Measurements from ENCODE around the gene P2RX2.

GRCh38 chr12:132648616-132649225 lies 30.1 kb downstream of the P2RX2 start:
- TF ChIP-seq, protein P1, sequence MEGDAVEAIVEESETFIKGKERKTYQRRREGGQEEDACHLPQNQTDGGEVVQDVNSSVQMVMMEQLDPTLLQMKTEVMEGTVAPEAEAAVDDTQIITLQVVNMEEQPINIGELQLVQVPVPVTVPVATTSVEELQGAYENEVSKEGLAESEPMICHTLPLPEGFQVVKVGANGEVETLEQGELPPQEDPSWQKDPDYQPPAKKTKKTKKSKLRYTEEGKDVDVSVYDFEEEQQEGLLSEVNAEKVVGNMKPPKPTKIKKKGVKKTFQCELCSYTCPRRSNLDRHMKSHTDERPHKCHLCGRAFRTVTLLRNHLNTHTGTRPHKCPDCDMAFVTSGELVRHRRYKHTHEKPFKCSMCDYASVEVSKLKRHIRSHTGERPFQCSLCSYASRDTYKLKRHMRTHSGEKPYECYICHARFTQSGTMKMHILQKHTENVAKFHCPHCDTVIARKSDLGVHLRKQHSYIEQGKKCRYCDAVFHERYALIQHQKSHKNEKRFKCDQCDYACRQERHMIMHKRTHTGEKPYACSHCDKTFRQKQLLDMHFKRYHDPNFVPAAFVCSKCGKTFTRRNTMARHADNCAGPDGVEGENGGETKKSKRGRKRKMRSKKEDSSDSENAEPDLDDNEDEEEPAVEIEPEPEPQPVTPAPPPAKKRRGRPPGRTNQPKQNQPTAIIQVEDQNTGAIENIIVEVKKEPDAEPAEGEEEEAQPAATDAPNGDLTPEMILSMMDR (IDR thresholded peaks at IDR 0.05) = no peak
- TF ChIP-seq EP300 (IDR thresholded peaks at IDR 0.05) (no peak), POLR2A (IDR thresholded peaks at IDR 0.05) (no peak), POLR2AphosphoS5 (IDR thresholded peaks at IDR 0.05) (no peak)
